Thymus (tissue), 11 donors: ENCODE measurements around the gene C14orf93. TPM values are rescaled to one million over a fixed set of nuclear protein-coding genes. Genes with fewer than 3 reads are reported as not detected.

Experiments used
- DNase-seq, 9 donors: peaks; one replicate each; pipeline ENCODE4 v3.0.0-alpha.2; 2013; ENCODE audit warnings: low spot score in 9 of 9, low read depth in 6 of 9, missing footprints in 1 of 9
- H3K27ac ChIP-seq, 2 donors: one replicate each; pipeline ENCODE4 v1.5.1; 2013; ENCODE audit warnings: control low read depth in 1 of 2, low read depth in 1 of 2, low read length in 1 of 2, mild to moderate bottlenecking in 1 of 2, moderate library complexity in 1 of 2
- H3K27me3 ChIP-seq, 2 donors: one replicate each; pipeline ENCODE4 v1.5.1; 2013; ENCODE audit warnings: low read length in 1 of 2; ENCODE audit not compliant: control insufficient read depth in 2 of 2, insufficient read depth in 1 of 2
- H3K36me3 ChIP-seq, 2 donors: one replicate each; pipeline ENCODE4 v1.5.1; 2013; ENCODE audit warnings: low read length in 1 of 2, mild to moderate bottlenecking in 1 of 2, moderate library complexity in 1 of 2; ENCODE audit not compliant: control insufficient read depth in 2 of 2, insufficient read depth in 2 of 2
- H3K4me1 ChIP-seq, 2 donors: one replicate each; pipeline ENCODE4 v1.5.1; 2013; ENCODE audit warnings: low read length in 2 of 2; ENCODE audit not compliant: control insufficient read depth in 2 of 2, insufficient read depth in 2 of 2
- H3K4me3 ChIP-seq, 2 donors: one replicate each; pipeline ENCODE4 v1.5.1; 2013; ENCODE audit warnings: low read length in 2 of 2, control low read depth in 1 of 2, mild to moderate bottlenecking in 1 of 2
- H3K9me3 ChIP-seq, 2 donors: one replicate each; pipeline ENCODE4 v1.5.1; 2013; ENCODE audit warnings: low read length in 1 of 2, mild to moderate bottlenecking in 1 of 2; ENCODE audit not compliant: control insufficient read depth in 2 of 2, insufficient read depth in 1 of 2
- WGBS: extraction: QIAGEN DNeasy Blood & Tissue Kit; methylation state at CpG from one replicate; pipeline ENCODE4 v1.1.7; 2013; 5-methylcytosine and 5-hydroxymethylcytosine counted together
- polyA plus RNA-seq: library from polyadenylated mRNA; stranded (reverse); fragments of 200-250 nt; gene quantifications from one replicate; pipeline ENCODE4 v1.2.3, GENCODE V29; 2013
- total RNA-seq: library from RNA; stranded (reverse); fragments of 120-200 nt; gene quantifications from one replicate; pipeline ENCODE4 v1.2.4, GENCODE V29; 2013
- donor health status: healthy.

C14orf93 gene
- total and polyA plus RNA-seq, 2 donors: 17.5 to 23.8 TPM

GRCh38 chr14:23000860-23001259 is 9.1 kb downstream of the C14orf93 start:
- H3K27me3 ChIP-seq: no peaks in the 10 kb centered on the region
- no peaks in the 10 kb centered on the region for H3K4me1 ChIP-seq
- peaks cover 5 to 8% of the 10 kb centered on the region in 2 donors for H3K36me3 ChIP-seq
- DNase-seq: no peak
- H3K4me3 ChIP-seq: no peak overlapping the region
- 93% methylated on average over 2 of the region's 2 CpGs for WGBS
- no peaks in the 10 kb centered on the region for H3K9me3 ChIP-seq
- no peak overlapping the region for H3K27ac ChIP-seq

- DNase-seq: no peak
Observed at GRCh38 chr14:22998329-22999012, 11.5 kb downstream of the C14orf93 start.

GRCh38 chr14:22997676-22998323 is 12.1 kb downstream of the C14orf93 start:
- DNase-seq: no peak
- H3K9me3 ChIP-seq: no peaks in the 10 kb centered on the region
- WGBS: 96% methylated on average over 9 of the region's 9 CpGs
- peaks cover 0 to 6% of the 10 kb centered on the region in 2 donors for H3K4me1 ChIP-seq
- no peak overlapping the region for H3K4me3 ChIP-seq
- H3K36me3 ChIP-seq: peaks cover 5 to 15% of the 10 kb centered on the region in 2 donors
- no peak overlapping the region for H3K27ac ChIP-seq
- H3K27me3 ChIP-seq: no peaks in the 10 kb centered on the region

More at GRCh38 chr14:22998329-22999012, 11.5 kb downstream of the C14orf93 start:
- 95% methylated on average over 16 of the region's 16 CpGs for WGBS
- Histone ChIP-seq H3K27me3 (no peaks in the 10 kb centered on the region), H3K4me3 (no peak overlapping the region), H3K9me3 (no peaks in the 10 kb centered on the region), H3K4me1 (peaks cover 0 to 6% of the 10 kb centered on the region in 2 donors), H3K36me3 (peaks cover 5 to 15% of the 10 kb centered on the region in 2 donors), H3K27ac (no peak overlapping the region)

- Histone ChIP-seq H3K9me3 (no peaks in the 10 kb centered on the region), H3K4me1 (peaks cover 0 to 6% of the 10 kb centered on the region in 2 donors), H3K27me3 (no peaks in the 10 kb centered on the region), H3K4me3 (no peak overlapping the region), H3K27ac (no peak overlapping the region), H3K36me3 (peaks cover 5 to 15% of the 10 kb centered on the region in 2 donors)
- DNase-seq: no peak
- 88% methylated on average over 11 of the region's 11 CpGs for WGBS
Observed at GRCh38 chr14:22996768-22997654, 12.9 kb downstream of the C14orf93 start.

GRCh38 chr14:22995889-22996625 is 13.9 kb downstream of the C14orf93 start:
- H3K36me3 ChIP-seq: peaks cover 5 to 18% of the 10 kb centered on the region in 2 donors
- peaks cover 0 to 6% of the 10 kb centered on the region in 2 donors for H3K4me1 ChIP-seq
- 97% methylated on average over 9 of the region's 9 CpGs for WGBS
- DNase-seq: no peak
- H3K4me3 ChIP-seq: no peak overlapping the region
- H3K9me3 ChIP-seq: no peaks in the 10 kb centered on the region
- H3K27me3 ChIP-seq: no peaks in the 10 kb centered on the region
- no peak overlapping the region for H3K27ac ChIP-seq

GRCh38 chr14:22994762-22995275 is 15.1 kb downstream of the C14orf93 start:
- no peaks in the 10 kb centered on the region for H3K27me3 ChIP-seq
- peaks cover 10 to 22% of the 10 kb centered on the region in 2 donors for H3K36me3 ChIP-seq
- no peak overlapping the region for H3K4me3 ChIP-seq
- WGBS: 27% methylated on average over 4 of the region's 4 CpGs
- peak in 2 of 9 donors; percentile 55 to 66 for DNase-seq
- H3K9me3 ChIP-seq: no peaks in the 10 kb centered on the region
- no peak overlapping the region for H3K27ac ChIP-seq
- H3K4me1 ChIP-seq: peaks cover 0 to 6% of the 10 kb centered on the region in 2 donors

GRCh38 chr14:22993517-22993916 is 16.4 kb downstream of the C14orf93 start:
- no peak overlapping the region for H3K27ac ChIP-seq
- H3K4me1 ChIP-seq: peaks cover 0 to 6% of the 10 kb centered on the region in 2 donors
- peaks cover 10 to 26% of the 10 kb centered on the region in 2 donors for H3K36me3 ChIP-seq

GRCh38 chr14:22991852-22992251 is 18.1 kb downstream of the C14orf93 start:
- WGBS: 97% methylated on average over 8 of the region's 8 CpGs
- H3K36me3 ChIP-seq: peaks cover 15 to 37% of the 10 kb centered on the region in 2 donors
- H3K27ac ChIP-seq: no peak overlapping the region
- H3K27me3 ChIP-seq: no peaks in the 10 kb centered on the region
- peaks cover 0 to 6% of the 10 kb centered on the region in 2 donors for H3K4me1 ChIP-seq
- no peak overlapping the region for H3K4me3 ChIP-seq
- DNase-seq: no peak
- H3K9me3 ChIP-seq: no peaks in the 10 kb centered on the region

More at GRCh38 chr14:22993517-22993916, 16.4 kb downstream of the C14orf93 start:
- Histone ChIP-seq H3K4me3 (no peak overlapping the region), H3K9me3 (no peaks in the 10 kb centered on the region), H3K27me3 (no peaks in the 10 kb centered on the region)
- no peak for DNase-seq
